ENCODE data around the gene KRTAP10-8.
A peak's percentile ranks its signal among the peaks of the same experiment; 100 is the strongest.
"Not testable (repeated sequence)": the region's sequence is repeated elsewhere in the genome, so short reads cannot be mapped to it uniquely, and the experiment has no call there.

Gene KRTAP10-8

DNA sequence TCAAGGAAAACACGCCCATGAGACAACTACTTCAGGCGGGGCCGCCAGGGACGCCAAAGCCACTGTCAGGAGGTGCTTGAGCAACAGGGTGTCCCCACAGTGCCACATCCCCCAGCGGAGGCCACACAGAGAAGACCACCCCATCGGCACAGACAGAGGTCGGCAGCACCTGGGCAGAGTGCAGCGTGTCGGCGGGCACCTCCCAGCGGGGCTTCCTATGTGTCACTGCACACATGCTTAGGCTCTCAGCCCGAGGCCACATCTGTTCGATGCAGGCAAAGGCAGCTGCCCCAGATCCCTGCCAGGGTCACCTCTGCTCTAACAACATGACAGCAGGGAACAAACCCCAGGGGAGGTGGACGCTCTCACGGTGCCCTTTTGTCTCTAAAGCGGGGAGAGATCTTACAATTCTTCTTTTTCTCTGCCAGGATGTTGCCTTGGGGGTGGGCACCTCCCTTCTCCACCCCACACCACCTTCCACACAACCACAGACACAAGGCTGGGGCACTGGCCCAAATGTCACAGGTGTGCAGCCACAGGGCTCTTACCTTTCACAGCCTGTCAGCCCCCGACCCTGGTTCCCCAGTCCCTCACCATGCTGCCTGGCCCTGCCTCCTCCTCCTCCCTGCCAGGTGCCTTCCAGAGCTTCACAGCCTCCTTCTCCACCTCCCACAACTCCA, 4.2 kb downstream of the KRTAP10-8 start:
- no peak overlapping the region for H3K27ac Mint-ChIP-seq
- H3K4me3 Mint-ChIP-seq: no peak overlapping the region

GRCh38 chr21:44616591-44616926, 4.7 kb downstream of the KRTAP10-8 start:
- DNase-seq: no peak
- Mint-ChIP-seq H3K9me3 (peaks cover 18% of the 10 kb centered on the region), H3K4me3 (no peak overlapping the region), H3K27me3 (no peaks in the 10 kb centered on the region), H3K27ac (no peak overlapping the region), H3K4me1 (ENCODE audit: low read depth) (peaks cover 44% of the 10 kb centered on the region), H3K36me3 (ENCODE audit: low read depth) (peaks cover 22% of the 10 kb centered on the region)

More for the DNA sequence above, 4.2 kb downstream of the KRTAP10-8 start:
- Mint-ChIP-seq H3K27me3 (no peaks in the 10 kb centered on the region), H3K36me3 (ENCODE audit: low read depth) (peaks cover 22% of the 10 kb centered on the region), H3K9me3 (peaks cover 23% of the 10 kb centered on the region), H3K4me1 (ENCODE audit: low read depth) (peaks cover 44% of the 10 kb centered on the region)
- no peak for DNase-seq

- peaks cover 22% of the 10 kb centered on the region for H3K9me3 Mint-ChIP-seq
- peaks cover 22% of the 10 kb centered on the region for H3K36me3 Mint-ChIP-seq (ENCODE audit: low read depth)
- H3K27ac Mint-ChIP-seq: no peak overlapping the region
- DNase-seq: no peak
- H3K4me1 Mint-ChIP-seq (ENCODE audit: low read depth): peaks cover 44% of the 10 kb centered on the region
- H3K27me3 Mint-ChIP-seq: no peaks in the 10 kb centered on the region
- no peak overlapping the region for H3K4me3 Mint-ChIP-seq
These were observed 5.2 kb downstream of the KRTAP10-8 start for GRCh38 chr21:44617071-44617501.

DNA sequence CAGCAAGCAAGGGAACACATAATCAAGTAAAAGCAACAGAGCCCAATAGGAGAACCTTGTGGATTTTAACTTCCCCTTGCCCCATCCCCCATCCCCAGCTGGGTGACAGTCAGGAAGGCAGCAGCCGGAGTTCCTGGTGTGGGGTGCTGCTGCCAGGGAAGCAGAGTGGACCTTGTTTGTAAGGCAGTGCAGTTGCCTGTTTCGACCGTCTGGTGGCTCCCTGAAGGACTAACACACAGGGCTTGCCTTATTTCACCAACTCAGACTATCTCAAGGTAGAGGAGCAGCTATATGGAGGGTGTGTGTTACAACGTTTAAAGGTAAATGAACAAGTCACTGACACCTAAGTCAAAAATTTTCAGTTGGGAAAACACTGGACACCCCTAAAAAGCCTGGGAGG, 6.6 kb downstream of the KRTAP10-8 start:
- Mint-ChIP-seq H3K4me3 (peak overlapping the region; percentile 9), H3K4me1 (ENCODE audit: low read depth) (peaks cover 42% of the 10 kb centered on the region), H3K27me3 (no peaks in the 10 kb centered on the region), H3K9me3 (peaks cover 36% of the 10 kb centered on the region), H3K27ac (peak overlapping the region; percentile 92), H3K36me3 (ENCODE audit: low read depth) (peaks cover 22% of the 10 kb centered on the region)
- DNase-seq: no peak

GRCh38 chr21:44618909-44619308, 7.0 kb downstream of the KRTAP10-8 start:
- peaks cover 22% of the 10 kb centered on the region for H3K36me3 Mint-ChIP-seq (ENCODE audit: low read depth)
- H3K27me3 Mint-ChIP-seq: no peaks in the 10 kb centered on the region
- H3K4me1 Mint-ChIP-seq (ENCODE audit: low read depth): peaks cover 42% of the 10 kb centered on the region
- H3K27ac Mint-ChIP-seq: peak overlapping the region; percentile 92
- peak; percentile 62 for DNase-seq
- peak overlapping the region; percentile 9 for H3K4me3 Mint-ChIP-seq
- peaks cover 40% of the 10 kb centered on the region for H3K9me3 Mint-ChIP-seq

- Mint-ChIP-seq H3K4me3 (no peak overlapping the region), H3K27me3 (no peaks in the 10 kb centered on the region), H3K27ac (peak overlapping the region; percentile 9), H3K4me1 (ENCODE audit: low read depth) (peaks cover 42% of the 10 kb centered on the region), H3K9me3 (peaks cover 50% of the 10 kb centered on the region), H3K36me3 (ENCODE audit: low read depth) (peaks cover 22% of the 10 kb centered on the region)
- DNase-seq: no peak
These were observed 8.0 kb downstream of the KRTAP10-8 start for GRCh38 chr21:44619886-44620285.

- H3K27ac Mint-ChIP-seq: no peak overlapping the region
- no peak overlapping the region for H3K4me3 Mint-ChIP-seq
- peaks cover 21% of the 10 kb centered on the region for H3K36me3 Mint-ChIP-seq (ENCODE audit: low read depth)
- H3K27me3 Mint-ChIP-seq: no peaks in the 10 kb centered on the region
- H3K4me1 Mint-ChIP-seq (ENCODE audit: low read depth): peaks cover 17% of the 10 kb centered on the region
- DNase-seq: no peak
- H3K9me3 Mint-ChIP-seq: peaks cover 52% of the 10 kb centered on the region
These were observed 11.7 kb downstream of the KRTAP10-8 start for GRCh38 chr21:44623575-44623974.

DNA sequence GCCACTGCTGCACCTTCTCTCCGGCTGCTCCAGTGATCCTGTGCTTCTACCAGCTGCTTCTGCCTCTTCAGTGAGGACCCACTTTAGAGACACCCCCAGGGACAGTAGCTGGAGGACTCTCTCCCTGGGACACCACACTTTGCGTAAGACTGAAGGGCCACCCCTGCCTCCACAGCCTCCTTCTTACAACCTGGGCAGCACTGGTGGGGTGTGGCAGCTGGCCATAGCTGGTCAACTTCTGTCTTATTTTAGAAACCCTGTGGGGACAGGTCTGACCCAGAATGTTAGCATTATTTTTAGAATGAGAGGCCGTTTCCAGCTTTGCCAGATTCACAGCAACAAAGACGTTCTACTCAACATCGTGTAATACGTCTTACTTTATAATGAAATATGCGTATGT, 13.9 kb downstream of the KRTAP10-8 start:
- Mint-ChIP-seq H3K27ac (no peak overlapping the region), H3K27me3 (no peaks in the 10 kb centered on the region), H3K36me3 (ENCODE audit: low read depth) (peaks cover 2% of the 10 kb centered on the region), H3K4me1 (ENCODE audit: low read depth) (peaks cover 20% of the 10 kb centered on the region), H3K9me3 (peaks cover 46% of the 10 kb centered on the region), H3K4me3 (no peak overlapping the region)
- DNase-seq: no peak

DNA sequence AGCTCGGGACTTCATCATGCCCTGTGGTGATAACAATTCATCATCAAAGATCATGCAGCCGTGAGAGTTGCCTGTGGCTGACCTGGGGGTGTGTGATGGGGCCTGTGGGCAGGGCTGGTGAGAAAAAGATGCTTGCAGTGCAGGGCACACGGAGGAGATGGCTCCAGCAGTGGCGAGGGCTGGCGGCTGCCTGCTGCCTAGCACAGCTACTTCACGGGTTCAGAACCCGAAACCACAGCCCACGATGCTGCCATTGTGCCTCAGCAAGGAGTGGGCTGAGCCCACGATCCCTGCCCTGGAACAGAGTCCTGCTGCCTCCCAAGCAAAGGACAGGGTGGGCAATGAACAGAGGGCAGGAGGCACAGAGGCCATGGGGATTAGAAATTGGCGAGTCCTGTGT, 14.4 kb downstream of the KRTAP10-8 start:
- Mint-ChIP-seq H3K9me3 (peaks cover 49% of the 10 kb centered on the region), H3K4me1 (ENCODE audit: low read depth) (peaks cover 20% of the 10 kb centered on the region), H3K36me3 (ENCODE audit: low read depth) (peaks cover 3% of the 10 kb centered on the region), H3K27me3 (no peaks in the 10 kb centered on the region), H3K27ac (no peak overlapping the region), H3K4me3 (no peak overlapping the region)
- peak; percentile 27 for DNase-seq

DNA sequence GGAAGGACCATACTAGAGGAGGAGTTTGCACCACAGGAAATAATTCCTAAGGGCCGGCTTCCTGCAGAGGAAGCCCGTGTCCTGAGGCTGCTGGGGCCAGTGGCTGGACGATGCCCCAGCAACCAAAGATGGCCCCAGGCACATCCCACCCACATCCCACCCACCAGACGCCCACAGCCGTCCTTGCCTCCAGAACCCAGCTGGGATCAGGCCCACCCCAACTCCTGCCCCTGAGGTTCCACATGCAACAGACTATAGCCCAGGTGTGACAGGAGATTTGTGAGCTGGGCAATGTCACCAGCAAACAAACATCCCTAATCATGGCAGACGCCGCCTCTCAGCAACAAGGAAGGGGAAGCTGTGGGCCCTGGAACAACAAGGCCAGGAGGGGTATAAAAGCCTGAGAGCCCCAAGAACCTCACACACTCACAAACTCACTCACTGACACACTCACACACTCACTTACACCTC, 14.8 kb downstream of the KRTAP10-8 start, which contains the start of gene KRTAP10-9:
Gene KRTAP10-9 (plus strand): TSS at position 421 of the 471 bp plus-strand sequence. CDS start 79 bp downstream, outside the sequence.
- no peak within 1 kb of the TSS for H3K4me3 Mint-ChIP-seq
- no peaks in the 10 kb centered on the region for H3K27me3 Mint-ChIP-seq
- H3K36me3 Mint-ChIP-seq (ENCODE audit: low read depth): peaks cover 3% of the 10 kb centered on the region
- no peak within 1 kb of the TSS for H3K27ac Mint-ChIP-seq
- H3K4me1 Mint-ChIP-seq (ENCODE audit: low read depth): peaks cover 20% of the 10 kb centered on the region
- peak; percentile 15 for DNase-seq
- H3K9me3 Mint-ChIP-seq: peaks cover 50% of the 10 kb centered on the region

DNA sequence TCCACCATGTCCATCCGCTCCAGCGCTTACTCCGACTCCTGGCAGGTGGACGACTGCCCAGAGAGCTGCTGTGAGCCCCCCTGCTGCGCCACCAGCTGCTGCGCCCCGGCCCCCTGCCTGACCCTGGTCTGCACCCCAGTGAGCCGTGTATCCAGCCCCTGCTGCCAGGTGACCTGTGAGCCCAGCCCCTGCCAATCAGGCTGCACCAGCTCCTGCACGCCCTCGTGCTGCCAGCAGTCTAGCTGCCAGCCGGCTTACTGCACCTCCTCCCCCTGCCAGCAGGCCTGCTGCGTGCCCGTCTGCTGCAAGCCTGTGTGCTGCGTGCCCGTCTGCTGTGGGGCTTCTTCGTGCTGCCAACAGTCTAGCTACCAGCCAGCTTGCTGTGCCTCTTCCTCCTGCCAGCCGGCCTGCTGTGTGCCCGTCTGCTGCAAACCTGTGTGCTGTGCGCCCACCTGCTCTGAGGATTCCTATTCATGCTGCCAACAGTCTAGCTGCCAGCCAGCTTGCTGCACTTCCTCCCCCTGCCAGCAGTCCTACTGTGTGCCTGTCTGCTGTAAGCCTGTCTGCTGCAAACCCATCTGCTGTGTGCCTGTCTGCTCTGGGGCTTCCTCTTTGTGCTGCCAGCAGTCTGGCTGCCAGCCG, 15.4 kb downstream of the KRTAP10-8 start:
- not testable (repeated sequence) for H3K36me3 Mint-ChIP-seq (ENCODE audit: low read depth); H3K4me3 Mint-ChIP-seq; H3K27me3 Mint-ChIP-seq; H3K27ac Mint-ChIP-seq; DNase-seq
- Mint-ChIP-seq H3K9me3 (peaks cover 51% of the 10 kb centered on the region), H3K4me1 (ENCODE audit: low read depth) (peaks cover 20% of the 10 kb centered on the region)

DNA sequence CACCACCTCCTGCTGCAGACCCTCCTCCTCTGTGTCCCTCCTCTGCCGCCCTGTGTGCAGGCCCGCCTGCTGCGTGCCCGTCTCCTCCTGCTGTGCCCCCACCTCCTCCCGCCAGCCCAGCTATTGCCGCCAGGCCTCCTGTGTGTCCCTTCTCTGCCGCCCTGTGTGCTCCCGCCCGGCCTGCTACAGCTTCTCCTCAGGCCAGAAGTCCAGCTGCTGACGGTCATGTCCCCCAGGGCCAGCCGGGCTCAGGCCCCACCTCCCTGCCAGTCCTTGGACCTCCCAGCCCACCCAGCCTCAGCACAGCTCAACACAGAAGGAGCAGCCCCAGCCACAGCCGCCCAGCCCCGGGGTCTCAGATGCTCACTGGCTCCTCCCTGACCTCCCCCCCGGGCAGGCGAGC, 16.0 kb downstream of the KRTAP10-8 start:
- H3K27me3 Mint-ChIP-seq; H3K36me3 Mint-ChIP-seq (ENCODE audit: low read depth); H3K27ac Mint-ChIP-seq; DNase-seq; H3K4me3 Mint-ChIP-seq: not testable (repeated sequence)
- Mint-ChIP-seq H3K4me1 (ENCODE audit: low read depth) (peaks cover 20% of the 10 kb centered on the region), H3K9me3 (peaks cover 47% of the 10 kb centered on the region)

DNA sequence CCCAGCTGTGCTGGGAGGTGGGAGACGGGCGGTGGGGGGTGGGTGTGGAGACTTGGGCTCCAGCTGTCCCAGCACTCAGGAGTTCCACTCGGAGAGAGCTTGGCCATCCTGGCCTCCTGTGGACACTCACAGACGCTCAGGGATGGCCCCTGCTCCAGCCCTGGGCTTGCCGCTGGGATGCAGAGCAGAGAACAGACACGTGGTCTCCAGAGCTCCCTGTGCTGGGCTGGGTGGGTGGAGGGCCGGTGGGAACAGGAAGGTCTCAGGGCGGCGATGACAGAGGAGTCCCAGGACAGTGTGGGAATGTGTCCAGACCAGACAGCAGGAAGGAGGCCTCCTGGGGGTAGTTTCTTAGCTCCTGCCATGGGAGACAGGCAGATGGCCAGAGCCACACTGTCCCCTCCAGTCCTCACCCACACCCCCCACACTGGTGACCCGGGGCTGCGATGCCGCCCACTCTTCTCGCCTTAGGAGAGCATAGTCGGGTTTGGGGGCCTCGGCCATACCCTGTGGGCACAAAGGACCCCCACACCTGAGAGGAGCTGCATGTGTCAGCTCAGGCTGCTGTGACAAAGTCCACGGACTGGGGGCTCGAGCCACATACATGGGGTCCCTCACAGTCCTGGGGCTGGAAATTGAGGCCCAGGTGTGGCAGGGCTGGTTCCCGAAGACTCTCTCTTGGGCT, 17.0 kb downstream of the KRTAP10-8 start:
- H3K27ac Mint-ChIP-seq: no peak overlapping the region
- peaks cover 41% of the 10 kb centered on the region for H3K9me3 Mint-ChIP-seq
- no peaks in the 10 kb centered on the region for H3K27me3 Mint-ChIP-seq
- no peak for DNase-seq
- no peak overlapping the region for H3K4me3 Mint-ChIP-seq
- peaks cover 3% of the 10 kb centered on the region for H3K36me3 Mint-ChIP-seq (ENCODE audit: low read depth)
- peaks cover 20% of the 10 kb centered on the region for H3K4me1 Mint-ChIP-seq (ENCODE audit: low read depth)

GRCh38 chr21:44630440-44630839, 18.6 kb downstream of the KRTAP10-8 start:
- Mint-ChIP-seq H3K36me3 (ENCODE audit: low read depth) (peaks cover 3% of the 10 kb centered on the region), H3K4me1 (ENCODE audit: low read depth) (peaks cover 20% of the 10 kb centered on the region), H3K27ac (peak overlapping the region; percentile 66), H3K9me3 (peaks cover 28% of the 10 kb centered on the region), H3K4me3 (no peak overlapping the region), H3K27me3 (no peaks in the 10 kb centered on the region)
- peak; percentile 28 for DNase-seq

DNA sequence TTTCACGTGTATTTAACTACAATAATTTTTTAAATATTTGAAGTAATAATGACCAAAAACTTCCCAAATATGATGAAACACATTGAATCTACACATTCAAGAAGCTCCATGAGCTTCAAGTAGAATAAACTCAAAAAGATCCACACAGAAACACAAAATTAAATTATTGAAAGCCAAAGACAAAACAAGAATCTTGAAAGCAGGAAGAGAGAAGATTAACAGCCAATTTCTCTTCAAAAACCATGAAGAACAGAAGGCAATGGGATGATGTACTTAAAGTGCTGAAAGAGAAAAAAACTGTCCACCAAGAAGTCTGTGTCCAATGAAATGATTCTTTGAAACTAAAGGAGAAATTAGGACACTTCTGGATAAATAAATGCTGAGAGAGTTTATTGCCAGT, 20.2 kb downstream of the KRTAP10-8 start:
- H3K27me3 Mint-ChIP-seq: no peaks in the 10 kb centered on the region
- H3K27ac Mint-ChIP-seq: no peak overlapping the region
- DNase-seq: no peak
- H3K9me3 Mint-ChIP-seq: peaks cover 28% of the 10 kb centered on the region
- H3K36me3 Mint-ChIP-seq (ENCODE audit: low read depth): peaks cover 3% of the 10 kb centered on the region
- H3K4me3 Mint-ChIP-seq: no peak overlapping the region
- peaks cover 18% of the 10 kb centered on the region for H3K4me1 Mint-ChIP-seq (ENCODE audit: low read depth)
